Duodenal mucosa (tissue), 2 donors: ENCODE data around the gene MAD1L1.

Experiments
- H3K27ac ChIP-seq: one replicate; pipeline ENCODE4 v1.7.0; 2013; ENCODE audit warnings: low read depth, low read length
- H3K27me3 ChIP-seq, 2 donors: one replicate each; pipeline ENCODE4 v1.7.0; 2013; ENCODE audit warnings: low read length in 2 of 2, control low read depth in 1 of 2; ENCODE audit not compliant: insufficient read depth in 2 of 2, control insufficient read depth in 1 of 2
- H3K36me3 ChIP-seq, 2 donors: one replicate each; pipeline ENCODE4 v1.7.0; 2013; ENCODE audit warnings: low read length in 2 of 2, control low read depth in 1 of 2; ENCODE audit not compliant: insufficient read depth in 2 of 2, control insufficient read depth in 1 of 2
- H3K4me1 ChIP-seq, 2 donors: one replicate each; pipeline ENCODE4 v1.7.0; 2013; ENCODE audit warnings: low read length in 2 of 2, control low read depth in 1 of 2; ENCODE audit not compliant: insufficient read depth in 2 of 2, control insufficient read depth in 1 of 2
- H3K4me3 ChIP-seq, 2 donors: one replicate each; pipeline ENCODE4 v1.7.0; 2013; ENCODE audit warnings: low read length in 2 of 2, low read depth in 1 of 2
- H3K9ac ChIP-seq, 2 donors: one replicate each; pipeline ENCODE4 v1.7.0; 2013; ENCODE audit warnings: low read length in 2 of 2, low read depth in 1 of 2
- H3K9me3 ChIP-seq, 2 donors: one replicate each; pipeline ENCODE4 v1.7.0; 2013; ENCODE audit warnings: low read length in 2 of 2, control low read depth in 1 of 2; ENCODE audit not compliant: control insufficient read depth in 1 of 2

Gene MAD1L1

DNA sequence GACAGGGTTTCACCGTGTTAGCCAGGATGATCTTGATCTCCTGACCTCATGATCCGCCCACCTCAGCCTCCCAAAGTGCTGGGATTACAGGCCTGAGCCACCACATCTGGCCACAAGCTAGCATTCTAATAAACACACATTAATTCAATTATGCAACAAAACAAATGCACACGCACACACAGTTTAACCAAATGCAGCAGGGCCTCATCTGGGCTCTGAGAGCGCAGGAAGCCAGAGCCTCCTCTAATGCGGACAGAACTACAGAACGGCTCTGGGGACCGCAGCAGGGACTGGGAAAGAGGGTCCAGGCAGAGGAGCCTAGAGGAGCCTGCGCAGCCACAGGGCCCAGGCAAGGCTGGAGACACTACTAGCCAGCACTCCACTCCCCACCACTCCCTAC is 3.8 kb downstream of the MAD1L1 start:
- H3K27me3 ChIP-seq, result no peaks in the 10 kb centered on the region
- no peak overlapping the region for H3K4me3 ChIP-seq
- H3K27ac ChIP-seq, result no peak overlapping the region
- peaks cover 0 to 19% of the 10 kb centered on the region in 2 donors for H3K4me1 ChIP-seq
- no peak overlapping the region for H3K9ac ChIP-seq
- peaks cover 4 to 51% of the 10 kb centered on the region in 2 donors for H3K36me3 ChIP-seq
- H3K9me3 ChIP-seq, result no peaks in the 10 kb centered on the region

DNA sequence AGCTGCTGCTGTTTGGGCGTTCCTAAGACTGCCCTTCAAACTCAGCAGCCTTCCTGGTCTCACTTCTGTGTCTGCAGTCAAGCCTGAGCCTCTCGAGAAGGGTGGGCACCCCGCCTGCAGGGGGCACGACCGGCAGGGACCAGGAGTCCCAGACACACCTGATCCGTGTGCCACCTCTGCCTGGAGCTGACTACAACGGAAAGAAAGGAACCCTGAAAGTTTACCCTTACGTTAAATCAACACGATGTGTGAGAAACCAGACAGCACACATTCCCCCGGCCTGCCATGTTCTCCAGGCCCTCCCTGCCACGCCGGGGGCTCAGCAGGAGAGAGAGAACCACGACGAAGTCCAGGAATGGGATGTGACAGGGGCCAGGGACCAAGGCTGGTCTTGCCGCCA is 5.0 kb downstream of the MAD1L1 start:
- peaks cover 4 to 58% of the 10 kb centered on the region in 2 donors for H3K36me3 ChIP-seq
- H3K9me3 ChIP-seq, result no peaks in the 10 kb centered on the region
- no peak overlapping the region for H3K27ac ChIP-seq
- no peaks in the 10 kb centered on the region for H3K27me3 ChIP-seq
- no peak overlapping the region for H3K9ac ChIP-seq
- no peak overlapping the region for H3K4me3 ChIP-seq
- H3K4me1 ChIP-seq, result peaks cover 0 to 14% of the 10 kb centered on the region in 2 donors

DNA sequence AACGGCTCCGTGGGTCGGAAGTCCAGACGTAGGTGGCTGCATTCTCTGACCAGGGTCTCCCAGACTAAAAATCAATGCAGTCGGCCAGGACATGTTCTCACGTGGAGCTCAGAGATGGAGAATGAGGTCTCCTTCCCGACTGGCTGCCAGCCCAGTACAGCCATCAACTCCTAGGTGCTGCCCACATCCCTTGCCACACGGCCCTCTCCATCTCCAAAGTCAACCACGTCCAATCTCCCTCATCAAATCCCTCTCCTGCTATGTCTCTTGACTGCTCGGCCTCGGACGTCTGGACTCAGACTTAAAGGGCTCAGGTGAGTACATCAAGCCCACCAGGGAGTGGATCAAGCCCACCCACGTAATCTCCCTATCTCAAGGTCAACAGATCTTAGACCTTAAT is 6.9 kb downstream of the MAD1L1 start:
- Histone ChIP-seq H3K36me3 (peaks cover 4 to 66% of the 10 kb centered on the region in 2 donors), H3K27me3 (no peaks in the 10 kb centered on the region), H3K9ac (no peak overlapping the region), H3K9me3 (no peaks in the 10 kb centered on the region), H3K27ac (no peak overlapping the region), H3K4me3 (no peak overlapping the region), H3K4me1 (peaks cover 0 to under 1% of the 10 kb centered on the region in 2 donors)

GRCh38 chr7:2225336-2225735 is 7.4 kb downstream of the MAD1L1 start:
- H3K27ac ChIP-seq, result no peak overlapping the region
- no peaks in the 10 kb centered on the region for H3K4me1 ChIP-seq
- no peak overlapping the region for H3K9ac ChIP-seq
- H3K9me3 ChIP-seq, result no peaks in the 10 kb centered on the region
- H3K4me3 ChIP-seq, result no peak overlapping the region
- peaks cover 4 to 69% of the 10 kb centered on the region in 2 donors for H3K36me3 ChIP-seq
- no peaks in the 10 kb centered on the region for H3K27me3 ChIP-seq

- Histone ChIP-seq H3K4me3 (no peak overlapping the region), H3K9ac (no peak overlapping the region), H3K27ac (no peak overlapping the region), H3K36me3 (peaks cover 4 to 72% of the 10 kb centered on the region in 2 donors), H3K27me3 (no peaks in the 10 kb centered on the region), H3K4me1 (no peaks in the 10 kb centered on the region), H3K9me3 (no peaks in the 10 kb centered on the region)
Measured at GRCh38 chr7:2224934-2225333, 7.8 kb downstream of the MAD1L1 start.

GRCh38 chr7:2224491-2224928 is 8.2 kb downstream of the MAD1L1 start:
- H3K36me3 ChIP-seq, result peaks cover 2 to 69% of the 10 kb centered on the region in 2 donors
- no peaks in the 10 kb centered on the region for H3K27me3 ChIP-seq
- no peaks in the 10 kb centered on the region for H3K9me3 ChIP-seq
- no peaks in the 10 kb centered on the region for H3K4me1 ChIP-seq
- H3K9ac ChIP-seq, result no peak overlapping the region
- no peak overlapping the region for H3K4me3 ChIP-seq
- no peak overlapping the region for H3K27ac ChIP-seq

DNA sequence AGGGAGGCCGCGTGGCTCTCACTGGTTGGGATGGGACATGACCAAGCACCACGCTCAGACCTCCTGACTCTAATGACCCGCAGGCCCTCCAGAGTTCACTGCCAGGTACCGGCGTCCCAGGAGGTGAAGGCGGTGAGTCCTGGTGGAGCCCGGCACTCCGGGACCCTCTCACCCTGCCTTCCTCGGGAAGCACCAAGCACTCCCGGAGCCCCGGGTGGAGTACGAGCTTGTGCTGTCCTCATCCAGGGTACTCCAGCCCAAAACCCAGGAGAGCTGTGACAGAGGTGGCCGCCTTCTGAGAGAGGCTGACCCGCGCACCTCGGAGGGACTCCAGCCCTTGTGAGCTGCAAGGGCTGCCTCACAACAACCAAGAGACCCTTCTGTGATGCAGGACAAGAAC is 9.4 kb downstream of the MAD1L1 start:
- Histone ChIP-seq H3K9ac (no peak overlapping the region), H3K4me1 (no peaks in the 10 kb centered on the region), H3K9me3 (no peaks in the 10 kb centered on the region), H3K27me3 (no peaks in the 10 kb centered on the region), H3K36me3 (peaks cover 0 to 68% of the 10 kb centered on the region in 2 donors), H3K4me3 (no peak overlapping the region), H3K27ac (no peak overlapping the region)

- Histone ChIP-seq H3K9me3 (no peaks in the 10 kb centered on the region), H3K36me3 (peaks cover 3 to 68% of the 10 kb centered on the region in 2 donors), H3K4me3 (no peak overlapping the region), H3K9ac (no peak overlapping the region), H3K27ac (no peak overlapping the region), H3K4me1 (no peaks in the 10 kb centered on the region), H3K27me3 (no peaks in the 10 kb centered on the region)
Measured at GRCh38 chr7:2222516-2222915, 10.2 kb downstream of the MAD1L1 start.

GRCh38 chr7:2220954-2221353 is 11.8 kb downstream of the MAD1L1 start:
- no peak overlapping the region for H3K27ac ChIP-seq
- H3K4me3 ChIP-seq, result no peak overlapping the region
- no peaks in the 10 kb centered on the region for H3K9me3 ChIP-seq
- peaks cover 5 to 70% of the 10 kb centered on the region in 2 donors for H3K36me3 ChIP-seq
- no peak overlapping the region for H3K9ac ChIP-seq
- H3K27me3 ChIP-seq, result no peaks in the 10 kb centered on the region
- no peaks in the 10 kb centered on the region for H3K4me1 ChIP-seq

DNA sequence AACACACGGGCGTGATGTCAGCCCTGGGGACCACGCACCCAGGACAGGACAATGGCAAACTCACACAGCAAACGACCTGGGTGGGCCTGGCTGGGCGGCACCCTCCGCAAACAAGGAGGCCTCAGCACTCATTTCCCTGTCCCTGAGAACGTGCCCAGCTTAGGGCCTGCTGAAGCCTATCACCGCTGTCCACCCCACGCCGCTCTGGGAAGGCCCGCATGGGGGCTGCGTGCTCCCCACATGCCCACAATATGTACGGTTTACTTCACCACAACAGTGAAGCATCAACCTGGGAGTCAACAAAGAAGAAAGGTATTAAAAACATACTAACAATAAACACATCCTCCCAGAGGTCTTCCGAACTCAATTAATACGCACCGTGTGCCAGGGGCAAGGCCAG is 12.2 kb downstream of the MAD1L1 start:
- no peak overlapping the region for H3K4me3 ChIP-seq
- no peaks in the 10 kb centered on the region for H3K27me3 ChIP-seq
- H3K4me1 ChIP-seq, result no peaks in the 10 kb centered on the region
- no peak overlapping the region for H3K9ac ChIP-seq
- H3K9me3 ChIP-seq, result no peaks in the 10 kb centered on the region
- H3K36me3 ChIP-seq, result peaks cover 7 to 70% of the 10 kb centered on the region in 2 donors
- no peak overlapping the region for H3K27ac ChIP-seq

DNA sequence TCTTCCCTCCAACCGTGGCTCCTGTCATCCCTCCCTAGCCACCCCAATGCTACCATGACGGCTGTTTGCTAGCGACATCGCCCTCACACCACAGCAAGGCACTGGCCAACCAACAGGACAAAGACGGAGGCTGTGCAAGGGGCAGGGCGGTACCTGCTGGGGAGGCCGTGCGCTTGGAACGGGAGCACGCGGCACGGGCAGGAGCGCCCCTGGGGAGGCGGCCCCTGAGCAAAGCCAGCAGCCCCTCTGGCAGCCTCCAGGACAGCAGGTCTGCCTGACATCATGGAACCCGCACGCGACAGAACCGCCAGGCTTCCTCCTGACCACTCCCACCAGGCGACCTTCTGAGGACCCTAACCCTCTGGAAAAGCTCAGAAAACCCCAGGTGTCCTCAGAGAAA is 12.7 kb downstream of the MAD1L1 start:
- no peaks in the 10 kb centered on the region for H3K9me3 ChIP-seq
- no peak overlapping the region for H3K9ac ChIP-seq
- H3K4me1 ChIP-seq, result no peaks in the 10 kb centered on the region
- H3K36me3 ChIP-seq, result peaks cover 9 to 68% of the 10 kb centered on the region in 2 donors
- no peak overlapping the region for H3K27ac ChIP-seq
- no peak overlapping the region for H3K4me3 ChIP-seq
- H3K27me3 ChIP-seq, result no peaks in the 10 kb centered on the region
